ENCODE results near the gene PTPRC.

DNA sequence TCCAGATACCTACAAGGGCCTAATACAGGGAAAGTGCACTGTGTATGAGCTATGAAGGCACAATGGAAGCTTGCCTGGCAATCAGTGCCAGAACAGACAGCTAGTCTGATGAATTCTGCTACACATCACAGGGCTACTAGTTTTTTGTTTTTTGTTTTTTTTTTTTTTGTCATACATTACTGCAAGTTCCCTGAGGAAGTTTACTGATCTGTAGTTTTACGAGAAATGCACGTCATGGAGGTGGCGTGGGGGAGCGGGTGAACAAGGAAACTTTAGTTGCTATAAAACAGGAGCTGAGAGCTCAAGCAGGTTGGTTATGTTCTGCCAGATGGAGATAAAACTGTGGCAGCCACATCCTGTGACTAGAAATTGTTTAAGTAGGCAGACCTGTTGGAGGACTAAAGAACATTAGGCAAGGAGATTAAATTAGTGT, 17.7 kb downstream of the PTPRC start:
- TF ChIP-seq CTCF (IDR thresholded peaks at IDR 0.05; ENCODE audit: low read length) (no peak), EZH2 (IDR thresholded peaks at IDR 0.05; ENCODE audit: borderline replicate concordance, low read length) (no peak)

Measured in OCI-LY1 (cell line).